BLaER1 (cell line): ENCODE measurements around the gene UMAD1.
A peak's percentile ranks its signal among the peaks of the same experiment; 100 is the strongest.

Source experiments
- H3K27ac ChIP-seq: shearing (Covaris generic); formaldehyde crosslinking; 2 replicates; pipeline ENCODE4 v1.8.1; 2022
- H3K27me3 ChIP-seq: shearing (Covaris generic); formaldehyde crosslinking; 2 replicates; pipeline ENCODE4 v1.8.1; 2022
- H3K36me3 ChIP-seq: shearing (Covaris generic); formaldehyde crosslinking; 2 replicates; pipeline ENCODE4 v1.8.1; 2022
- H3K4me1 ChIP-seq: shearing (Covaris generic); formaldehyde crosslinking; 2 replicates; pipeline ENCODE4 v1.8.1; 2022
- H3K4me2 ChIP-seq: shearing (Covaris generic); formaldehyde crosslinking; 2 replicates; pipeline ENCODE4 v1.8.1; 2022
- H3K4me3 ChIP-seq: shearing (Covaris generic); formaldehyde crosslinking; 2 replicates; pipeline ENCODE4 v1.8.1; 2022
- H3K9ac ChIP-seq: shearing (Covaris generic); formaldehyde crosslinking; 2 replicates; pipeline ENCODE4 v1.8.1; 2022
- H3K9me3 ChIP-seq: shearing (Covaris generic); formaldehyde crosslinking; 2 replicates; pipeline ENCODE4 v1.8.1; 2022
- H4K20me1 ChIP-seq: shearing (Covaris generic); formaldehyde crosslinking; 2 replicates; pipeline ENCODE4 v1.8.1; 2022
- Cebpa-rat ChIP-seq: shearing (Covaris generic); IDR thresholded peaks from 2 replicates; pipeline ENCODE4 v1.8.1; 2022

The UMAD1 gene

DNA sequence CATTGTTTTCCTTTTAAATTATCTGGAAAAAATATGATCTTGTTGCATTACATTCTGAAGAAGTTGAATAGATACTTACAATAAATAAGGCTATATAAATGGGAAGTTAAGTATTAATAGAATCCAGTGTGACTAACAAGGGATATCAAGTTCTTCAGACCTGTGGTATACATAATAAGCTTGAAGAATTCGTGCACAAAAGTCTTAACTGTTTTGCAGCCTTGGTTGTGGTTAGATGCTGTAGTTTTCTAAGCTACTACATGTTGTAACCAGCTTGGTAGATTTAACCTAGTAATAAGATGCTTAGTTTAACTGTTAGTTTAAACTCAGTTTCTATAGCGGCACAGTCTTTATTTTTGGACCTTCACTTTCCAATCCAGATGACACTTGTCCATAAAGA is 221.8 kb downstream of the UMAD1 start:
- H4K20me1 ChIP-seq, result no peaks in the 10 kb centered on the region
- H3K36me3 ChIP-seq, result no peaks in the 10 kb centered on the region
- no peaks in the 10 kb centered on the region for H3K27me3 ChIP-seq
- no peak overlapping the region for H3K27ac ChIP-seq
- H3K4me1 ChIP-seq, result peaks cover 15% of the 10 kb centered on the region
- TF ChIP-seq Cebpa-rat, result no peak
- no peak overlapping the region for H3K4me3 ChIP-seq
- no peak overlapping the region for H3K9ac ChIP-seq
- H3K9me3 ChIP-seq, result no peaks in the 10 kb centered on the region
- no peak overlapping the region for H3K4me2 ChIP-seq

DNA sequence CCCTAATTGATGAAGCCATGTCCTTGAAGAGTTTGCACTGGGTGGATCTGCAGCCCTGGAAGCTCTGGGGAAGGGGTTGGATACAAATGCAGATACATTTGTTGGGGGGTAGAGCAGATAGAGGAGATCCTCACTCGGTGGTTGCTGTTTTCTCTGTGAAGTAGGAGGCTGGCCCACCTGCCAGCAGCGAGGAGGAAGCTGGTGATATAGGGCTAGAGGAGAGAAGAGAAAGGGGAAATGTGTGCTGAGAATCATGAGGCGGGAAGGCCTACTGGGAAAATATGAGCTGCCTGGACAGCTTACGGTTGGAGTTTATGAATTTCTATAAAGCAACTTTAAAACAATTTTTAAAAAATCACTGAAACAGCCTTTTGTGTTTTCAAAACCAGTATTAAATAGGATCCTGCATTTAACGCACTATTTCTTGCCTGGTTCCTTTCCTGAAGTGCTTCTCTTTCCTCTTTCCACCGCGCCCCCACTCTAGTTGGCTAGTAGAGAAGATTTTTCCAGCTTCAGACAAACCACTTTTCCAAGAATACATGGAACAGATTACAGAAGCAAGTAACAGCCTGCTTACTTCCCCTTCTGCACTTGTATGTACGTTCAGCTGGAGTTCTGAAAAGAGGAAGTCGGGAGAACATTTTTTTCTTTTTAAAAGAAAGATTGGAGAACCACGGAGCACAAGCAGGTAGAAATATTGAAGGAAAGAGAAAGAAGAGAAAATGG is 227.5 kb downstream of the UMAD1 start:
- Histone ChIP-seq H3K4me1 (peaks cover 13% of the 10 kb centered on the region), H3K36me3 (no peaks in the 10 kb centered on the region), H3K27me3 (no peaks in the 10 kb centered on the region), H3K9me3 (no peaks in the 10 kb centered on the region), H3K9ac (no peak overlapping the region), H4K20me1 (no peaks in the 10 kb centered on the region), H3K4me2 (peak overlapping the region; percentile 64), H3K4me3 (no peak overlapping the region), H3K27ac (no peak overlapping the region)
- TF ChIP-seq Cebpa-rat, result no peak

DNA sequence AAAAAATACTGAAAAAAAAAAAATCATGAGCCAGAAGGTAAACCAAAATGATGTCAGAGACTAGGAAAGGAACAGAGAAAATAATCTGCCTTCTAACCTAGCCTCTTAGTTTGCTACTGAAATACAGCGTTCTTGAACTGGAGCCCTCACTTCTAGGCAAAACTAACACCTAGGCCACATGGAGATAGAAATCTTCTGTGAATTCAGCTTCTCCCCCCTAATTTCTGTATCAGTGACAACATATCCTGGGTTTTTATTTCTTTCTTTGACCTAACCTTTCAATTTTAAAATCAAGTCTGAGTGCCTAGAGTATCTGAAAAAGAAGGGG is 228.0 kb downstream of the UMAD1 start:
- H4K20me1 ChIP-seq, result no peaks in the 10 kb centered on the region
- no peak overlapping the region for H3K9ac ChIP-seq
- H3K4me3 ChIP-seq, result no peak overlapping the region
- no peaks in the 10 kb centered on the region for H3K27me3 ChIP-seq
- H3K27ac ChIP-seq, result no peak overlapping the region
- TF ChIP-seq Cebpa-rat, result no peak
- peak overlapping the region; percentile 64 for H3K4me2 ChIP-seq
- H3K9me3 ChIP-seq, result no peaks in the 10 kb centered on the region
- peaks cover 13% of the 10 kb centered on the region for H3K4me1 ChIP-seq
- no peaks in the 10 kb centered on the region for H3K36me3 ChIP-seq

DNA sequence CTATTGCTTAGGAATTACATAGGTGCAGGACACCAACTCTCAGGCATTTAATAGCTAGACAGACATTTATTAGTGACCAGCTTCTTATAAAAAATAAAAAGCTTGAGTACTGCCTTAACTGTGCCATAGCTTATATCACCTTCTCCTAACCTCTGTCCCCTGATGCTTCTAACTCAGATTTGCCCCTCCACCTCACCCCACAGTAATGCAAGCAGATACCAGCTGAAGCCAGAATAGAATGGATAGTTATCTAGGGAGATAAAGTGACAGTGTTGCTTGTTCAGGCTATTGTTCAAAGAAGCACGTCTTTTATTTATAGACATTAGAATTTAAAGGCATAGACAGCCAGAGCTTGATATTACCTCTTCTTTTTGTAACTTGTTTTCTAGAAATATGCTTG is 228.5 kb downstream of the UMAD1 start:
- Histone ChIP-seq H3K4me1 (peaks cover 13% of the 10 kb centered on the region), H3K4me2 (no peak overlapping the region), H3K9me3 (no peaks in the 10 kb centered on the region), H3K27me3 (no peaks in the 10 kb centered on the region), H4K20me1 (no peaks in the 10 kb centered on the region), H3K9ac (no peak overlapping the region), H3K4me3 (no peak overlapping the region), H3K27ac (no peak overlapping the region), H3K36me3 (no peaks in the 10 kb centered on the region)
- no peak for TF ChIP-seq Cebpa-rat

DNA sequence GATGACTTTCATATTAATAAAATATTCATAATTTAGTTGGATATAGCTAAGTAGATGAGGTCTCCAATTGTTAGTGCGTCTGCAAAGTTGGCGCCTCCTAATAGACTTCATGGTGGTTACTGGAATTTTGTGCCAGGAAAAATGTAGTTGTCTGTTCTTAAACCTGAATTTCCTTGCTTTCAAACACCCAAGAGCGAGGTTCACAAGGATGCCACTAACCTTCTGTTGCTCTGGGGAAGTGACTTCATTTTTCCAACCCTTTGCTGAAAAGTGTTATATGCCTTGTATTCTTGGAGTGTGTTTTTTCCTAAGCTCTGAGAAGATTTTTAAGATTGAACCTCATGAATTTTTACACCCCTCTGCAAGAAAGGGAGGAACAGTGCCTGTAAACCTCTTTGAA is 229.1 kb downstream of the UMAD1 start:
- H3K9me3 ChIP-seq, result peaks cover 4% of the 10 kb centered on the region; the same call in 1 of the 2 replicates
- H3K36me3 ChIP-seq, result no peaks in the 10 kb centered on the region
- no peaks in the 10 kb centered on the region for H3K27me3 ChIP-seq
- H3K4me2 ChIP-seq, result no peak overlapping the region
- peaks cover 13% of the 10 kb centered on the region for H3K4me1 ChIP-seq
- no peak overlapping the region for H3K4me3 ChIP-seq
- no peak for TF ChIP-seq Cebpa-rat
- no peak overlapping the region for H3K9ac ChIP-seq
- no peaks in the 10 kb centered on the region for H4K20me1 ChIP-seq
- H3K27ac ChIP-seq, result no peak overlapping the region

DNA sequence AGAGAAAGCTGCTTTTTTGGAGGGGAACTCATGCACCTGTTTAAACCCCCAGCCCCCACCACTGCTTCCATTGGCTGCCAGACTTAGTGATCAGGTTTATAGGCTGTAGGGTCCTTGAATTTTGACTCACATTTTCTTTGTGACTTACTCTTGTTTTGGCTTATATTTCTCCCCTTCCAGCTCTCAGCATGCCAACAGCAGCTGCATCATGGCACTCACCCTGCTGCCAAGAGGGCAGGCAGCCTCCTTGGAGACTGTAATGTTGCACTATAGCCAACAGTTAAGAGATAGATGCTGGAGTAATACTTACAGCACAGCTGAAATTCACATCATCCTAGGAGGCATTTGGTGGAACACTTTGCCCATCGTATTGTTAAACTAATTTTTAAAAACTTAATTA is 230.0 kb downstream of the UMAD1 start:
- Histone ChIP-seq H3K27me3 (no peaks in the 10 kb centered on the region), H4K20me1 (no peaks in the 10 kb centered on the region), H3K9ac (no peak overlapping the region), H3K36me3 (no peaks in the 10 kb centered on the region), H3K4me1 (peaks cover 13% of the 10 kb centered on the region), H3K4me2 (no peak overlapping the region), H3K27ac (no peak overlapping the region), H3K9me3 (peaks cover 8% of the 10 kb centered on the region; the same call in 1 of the 2 replicates), H3K4me3 (no peak overlapping the region)
- TF ChIP-seq Cebpa-rat, result no peak

DNA sequence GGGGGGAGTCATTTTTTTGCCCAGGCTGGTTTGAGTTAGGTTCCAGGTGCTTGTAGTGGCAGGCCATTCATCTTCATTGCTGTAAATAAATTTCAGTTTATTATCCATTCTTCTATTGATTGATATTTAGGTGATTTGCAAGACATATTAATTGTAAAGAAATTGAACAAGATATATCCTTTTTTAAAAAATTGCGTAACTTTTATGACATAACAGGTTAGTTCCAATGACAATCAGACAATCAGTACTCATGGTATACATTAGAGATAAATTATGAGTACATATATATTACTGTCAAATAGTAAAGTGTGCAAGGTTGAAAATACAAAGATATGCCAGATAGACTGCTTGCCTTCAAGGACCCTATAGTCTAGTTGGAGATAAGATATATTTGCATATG is 235.9 kb downstream of the UMAD1 start:
- TF ChIP-seq Cebpa-rat, result peak; percentile 32; the same call in 1 of the 2 replicates
- Histone ChIP-seq H3K4me2 (no peak overlapping the region), H3K4me3 (no peak overlapping the region), H3K9me3 (peaks cover 8% of the 10 kb centered on the region; the same call in 1 of the 2 replicates), H3K27me3 (no peaks in the 10 kb centered on the region), H3K4me1 (no peaks in the 10 kb centered on the region), H4K20me1 (no peaks in the 10 kb centered on the region), H3K9ac (no peak overlapping the region), H3K27ac (no peak overlapping the region), H3K36me3 (no peaks in the 10 kb centered on the region)

DNA sequence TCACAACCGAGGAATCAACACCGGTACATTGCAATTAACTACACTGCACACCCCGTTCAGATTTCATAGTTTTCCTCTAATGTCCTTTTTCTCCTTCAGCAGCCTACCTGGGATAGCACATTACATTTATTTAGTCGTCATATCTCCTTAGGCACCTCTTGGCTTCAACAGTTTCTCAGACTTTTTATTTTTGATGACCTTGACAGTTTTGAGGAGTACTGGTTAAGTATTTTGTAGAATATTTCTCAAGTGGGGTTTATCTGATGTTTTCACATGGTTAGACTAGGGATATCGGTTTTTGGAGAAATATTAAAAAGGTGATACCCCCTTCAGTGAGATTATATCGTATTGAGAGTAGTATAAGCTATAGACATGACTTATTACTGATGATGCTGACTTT is 241.0 kb downstream of the UMAD1 start:
- Histone ChIP-seq H3K9me3 (no peaks in the 10 kb centered on the region), H3K9ac (no peak overlapping the region), H3K36me3 (no peaks in the 10 kb centered on the region), H3K4me2 (no peak overlapping the region), H3K27ac (no peak overlapping the region), H3K4me1 (no peaks in the 10 kb centered on the region), H3K27me3 (no peaks in the 10 kb centered on the region), H3K4me3 (no peak overlapping the region), H4K20me1 (no peaks in the 10 kb centered on the region)
- TF ChIP-seq Cebpa-rat, result no peak

DNA sequence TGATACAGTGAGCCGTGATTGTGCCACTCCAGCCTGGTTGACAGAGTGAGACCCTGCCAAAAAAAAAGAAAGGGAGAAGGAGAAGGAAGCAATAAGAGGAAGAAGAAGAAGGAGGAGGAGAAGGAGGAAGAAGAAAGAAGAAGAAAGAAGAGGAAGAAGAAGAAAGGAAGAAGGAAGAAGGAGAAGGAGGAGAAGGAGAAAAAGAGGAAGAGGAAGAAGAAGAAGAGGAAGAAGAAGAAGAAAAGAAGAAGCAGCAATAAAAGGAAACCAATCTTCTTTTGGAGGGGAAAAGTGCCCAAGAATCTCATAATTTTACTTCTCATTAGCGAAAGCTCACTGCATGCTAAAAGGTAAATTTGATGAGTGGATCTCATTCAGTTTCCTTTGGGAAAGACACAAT is 242.3 kb downstream of the UMAD1 start:
- Histone ChIP-seq H4K20me1 (no peaks in the 10 kb centered on the region), H3K27me3 (no peaks in the 10 kb centered on the region), H3K4me3 (no peak overlapping the region), H3K4me2 (no peak overlapping the region), H3K27ac (no peak overlapping the region), H3K36me3 (no peaks in the 10 kb centered on the region), H3K4me1 (no peaks in the 10 kb centered on the region), H3K9me3 (no peaks in the 10 kb centered on the region), H3K9ac (no peak overlapping the region)
- TF ChIP-seq Cebpa-rat, result no peak

DNA sequence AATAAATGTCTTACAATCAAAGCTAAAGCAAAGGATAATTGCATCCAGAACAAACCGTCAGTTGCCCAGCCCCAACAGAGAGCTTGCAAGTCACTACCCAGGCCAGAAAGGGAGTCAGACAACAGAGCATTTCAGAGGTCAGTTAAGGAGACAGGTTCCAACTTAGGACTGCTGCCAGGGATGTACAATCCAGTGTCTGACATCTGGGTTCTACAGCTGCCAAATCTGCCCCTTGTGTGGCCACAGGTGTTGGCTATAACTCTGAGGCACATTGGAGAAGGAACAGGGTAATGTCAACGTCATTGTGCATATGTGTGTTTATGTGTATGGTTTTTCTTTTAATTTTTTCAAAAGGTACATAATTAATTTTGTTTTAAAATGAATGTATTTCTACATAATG is 242.8 kb downstream of the UMAD1 start:
- H3K4me3 ChIP-seq, result no peak overlapping the region
- no peaks in the 10 kb centered on the region for H3K36me3 ChIP-seq
- no peak for TF ChIP-seq Cebpa-rat
- no peak overlapping the region for H3K27ac ChIP-seq
- no peaks in the 10 kb centered on the region for H3K9me3 ChIP-seq
- no peak overlapping the region for H3K9ac ChIP-seq
- no peaks in the 10 kb centered on the region for H3K4me1 ChIP-seq
- H4K20me1 ChIP-seq, result no peaks in the 10 kb centered on the region
- no peaks in the 10 kb centered on the region for H3K27me3 ChIP-seq
- no peak overlapping the region for H3K4me2 ChIP-seq

DNA sequence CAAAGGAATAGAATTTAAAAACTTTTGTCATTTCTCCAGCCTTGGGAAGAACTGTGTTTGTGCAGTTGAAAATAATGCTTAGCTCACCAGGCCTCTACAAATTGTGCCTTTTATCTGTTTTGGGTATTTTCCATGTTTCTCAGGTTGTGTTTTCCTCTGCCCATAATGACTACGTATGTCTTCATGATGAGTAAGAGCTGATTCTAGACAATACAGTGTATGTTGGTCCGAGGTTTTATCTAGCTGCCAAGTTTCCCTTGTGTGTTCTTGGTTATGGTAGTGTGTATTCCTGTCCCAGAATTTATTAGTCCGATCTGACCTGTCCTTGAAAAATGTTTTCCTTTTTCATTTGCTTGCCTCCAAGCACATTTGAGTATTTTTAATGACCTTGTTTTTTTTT is 244.3 kb downstream of the UMAD1 start:
- Histone ChIP-seq H3K9me3 (no peaks in the 10 kb centered on the region), H3K27ac (no peak overlapping the region), H3K36me3 (no peaks in the 10 kb centered on the region), H3K9ac (no peak overlapping the region), H3K4me1 (no peaks in the 10 kb centered on the region), H4K20me1 (no peaks in the 10 kb centered on the region), H3K4me3 (no peak overlapping the region), H3K4me2 (no peak overlapping the region), H3K27me3 (no peaks in the 10 kb centered on the region)
- no peak for TF ChIP-seq Cebpa-rat
